GM21381 (cell line): ENCODE measurements around the gene FOXRED1.
"Not testable (repeated sequence)": the region's sequence is repeated elsewhere in the genome, so short reads cannot be mapped to it uniquely, and the experiment has no call there.

Source experiments
- ATAC-seq: cut with Tn5 transposase; IDR thresholded peaks from one replicate; pipeline ENCODE4 v1.9.1; 2021; ENCODE audit warnings: mild to moderate bottlenecking, moderate library complexity; ENCODE audit not compliant: unreplicated experiment

Gene FOXRED1

GRCh38 chr11:126268708-126269579 is at the start of gene FOXRED1, which contains the start of gene SRPRA:
TSS of gene FOXRED1 (plus strand) at chr11:126269154. CDS start at chr11:126269207, 53 bp downstream.
TSS of gene SRPRA (minus strand) at chr11:126268895. CDS start at chr11:126268804, 91 bp downstream.
- ATAC-seq, result peak; percentile 99

DNA sequence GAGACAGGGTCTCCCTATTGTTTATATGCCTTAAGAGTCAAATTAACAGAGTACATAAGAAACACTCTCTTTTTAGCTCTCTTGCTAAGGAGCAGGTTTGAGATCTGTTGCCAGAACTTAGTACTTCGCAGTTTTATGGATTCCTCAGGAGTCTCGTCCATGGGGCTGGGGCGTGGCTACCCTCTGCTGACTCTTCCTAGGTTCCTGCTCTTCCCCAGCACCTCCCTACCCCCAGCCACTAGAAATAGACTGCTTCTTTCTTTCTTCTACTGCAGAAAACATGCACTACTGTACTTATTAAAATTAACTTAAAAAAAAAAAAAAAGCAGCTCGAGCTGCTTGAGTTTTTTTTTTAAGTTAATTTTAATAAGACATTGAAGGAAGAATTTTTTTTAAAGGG is 49.4 kb upstream of the FOXRED1 start:
- ATAC-seq, result no peak

- ATAC-seq, result no peak
Measured at GRCh38 chr11:126224647-126225294, 44.2 kb upstream of the FOXRED1 start.

DNA sequence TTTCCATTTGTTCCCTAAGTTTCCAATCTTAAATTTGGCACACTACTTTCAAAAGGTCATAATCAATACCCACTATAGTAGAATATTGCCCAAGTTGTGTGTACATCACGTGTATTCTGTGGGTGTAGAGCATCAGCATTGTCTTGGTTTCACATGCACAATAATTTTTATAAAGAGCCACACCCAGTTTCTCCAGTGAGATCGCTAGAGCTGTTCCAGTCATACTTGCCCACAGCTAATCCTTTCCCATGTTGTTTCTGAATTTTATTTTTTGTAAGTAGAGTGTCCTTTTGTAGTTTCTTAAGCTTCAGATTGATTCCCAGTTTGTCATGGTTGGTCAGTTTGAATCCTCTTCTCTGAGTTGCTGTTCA is 43.7 kb upstream of the FOXRED1 start:
- ATAC-seq, result no peak

DNA sequence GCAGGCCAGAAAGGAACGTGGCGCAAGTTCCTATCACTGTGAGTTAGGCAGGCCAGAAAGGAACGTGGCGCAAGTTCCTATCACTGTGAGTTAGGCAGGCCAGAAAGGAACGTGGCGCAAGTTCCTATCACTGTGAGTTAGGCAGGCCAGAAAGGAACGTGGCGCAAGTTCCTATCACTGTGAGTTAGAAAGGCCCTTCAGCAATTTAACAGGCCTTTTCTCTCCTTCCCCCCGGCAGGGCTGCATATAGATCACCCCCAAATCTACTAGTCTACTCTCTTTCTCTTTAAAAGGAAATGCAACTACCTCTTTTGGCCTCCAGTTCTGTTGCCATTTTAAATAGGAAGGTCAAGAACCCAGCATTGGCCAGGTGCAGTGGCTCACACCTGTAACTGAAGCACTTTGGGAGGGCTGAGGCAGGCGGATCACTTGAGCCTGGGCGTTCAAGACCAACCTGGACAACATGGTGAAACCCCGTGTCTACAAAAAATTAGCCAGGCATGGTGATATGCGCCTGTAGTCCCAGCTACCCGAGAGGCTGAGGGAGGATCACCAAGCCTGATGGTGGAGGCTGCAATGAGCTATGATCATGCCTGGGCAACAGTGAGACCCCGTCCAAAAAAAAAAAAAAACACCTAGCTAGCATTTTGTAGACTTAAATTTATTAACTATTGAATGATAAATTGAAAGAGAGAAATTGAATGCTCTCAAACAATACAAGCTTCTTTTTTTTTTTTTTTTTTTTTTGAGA is 42.4 kb upstream of the FOXRED1 start:
- ATAC-seq, result no peak

- no peak for ATAC-seq
Measured at GRCh38 chr11:126229858-126230540, 39.0 kb upstream of the FOXRED1 start.

DNA sequence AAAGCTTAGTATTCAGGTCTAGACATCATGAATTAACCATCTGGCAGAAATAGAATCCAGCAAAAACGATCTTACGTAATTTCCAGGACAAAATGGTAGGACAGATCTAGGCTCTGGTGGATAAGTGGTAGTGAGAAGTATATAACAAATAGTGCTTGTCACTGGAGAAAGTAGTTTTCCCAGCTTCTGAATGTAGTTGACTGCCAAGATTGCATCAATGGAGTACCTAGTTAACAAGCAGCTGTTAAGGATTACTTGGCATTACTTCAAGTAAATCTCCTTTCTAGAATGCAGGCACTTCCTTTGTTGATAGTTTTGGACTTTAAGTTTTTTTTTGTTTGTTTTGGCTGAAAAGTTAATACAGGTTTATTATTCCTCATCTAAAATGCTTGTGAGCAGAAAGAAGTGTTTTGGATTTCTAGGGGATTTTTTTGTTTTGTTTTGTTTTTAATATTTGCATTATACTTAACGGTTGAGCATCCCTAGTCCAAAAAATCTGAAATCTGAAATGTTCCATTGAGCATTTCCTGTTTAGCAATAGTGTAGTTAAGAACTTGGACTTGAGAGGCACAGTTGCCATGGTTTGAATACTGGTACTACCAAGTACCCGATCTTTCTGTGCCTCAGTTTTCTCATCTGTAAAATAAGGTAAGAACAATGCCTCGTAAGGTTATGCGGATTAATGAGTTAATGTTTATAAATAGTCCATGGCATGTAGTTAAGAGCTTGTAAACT is 37.1 kb upstream of the FOXRED1 start:
- ATAC-seq, result no peak

GRCh38 chr11:126232683-126233082 is 36.3 kb upstream of the FOXRED1 start:
- no peak for ATAC-seq

DNA sequence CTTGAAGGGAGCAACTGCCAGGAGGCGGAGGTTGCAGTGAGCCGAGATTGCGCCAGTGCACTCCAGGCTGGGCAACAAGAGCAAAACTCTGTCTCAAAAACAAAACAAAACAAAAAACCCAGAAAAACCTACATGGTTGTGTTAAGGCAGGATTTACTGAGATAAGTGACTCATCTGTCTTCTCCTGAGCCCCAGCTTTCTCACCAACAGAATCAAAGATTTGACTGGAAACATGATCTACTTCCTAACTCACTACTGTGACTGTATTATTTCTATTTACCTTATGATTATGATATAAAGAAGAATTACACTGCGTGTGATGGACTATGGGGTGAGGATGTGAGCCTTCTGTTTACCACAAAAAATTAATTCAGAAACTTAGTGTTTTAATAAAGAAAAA is 35.6 kb upstream of the FOXRED1 start:
- ATAC-seq, result no peak

DNA sequence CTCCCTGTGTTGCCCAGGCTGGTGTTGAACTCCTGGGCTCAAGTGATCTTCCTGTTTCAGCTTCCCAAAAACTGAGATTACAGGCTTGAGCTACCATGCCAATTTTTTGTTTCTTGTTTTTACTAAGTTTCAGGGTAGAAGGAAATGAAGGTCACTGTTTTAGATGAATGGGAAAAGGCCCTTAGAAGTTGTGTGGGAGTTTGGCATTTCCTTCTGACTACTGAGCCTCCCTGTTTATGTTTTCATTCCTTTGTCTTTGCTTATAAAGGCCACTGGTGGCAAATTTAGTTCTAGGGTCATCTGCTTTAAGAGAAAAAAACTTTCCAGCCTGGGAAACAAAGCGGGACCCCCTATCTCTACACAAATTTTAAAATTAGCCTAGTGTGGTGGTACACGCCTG is 22.3 kb upstream of the FOXRED1 start:
- ATAC-seq, result no peak

DNA sequence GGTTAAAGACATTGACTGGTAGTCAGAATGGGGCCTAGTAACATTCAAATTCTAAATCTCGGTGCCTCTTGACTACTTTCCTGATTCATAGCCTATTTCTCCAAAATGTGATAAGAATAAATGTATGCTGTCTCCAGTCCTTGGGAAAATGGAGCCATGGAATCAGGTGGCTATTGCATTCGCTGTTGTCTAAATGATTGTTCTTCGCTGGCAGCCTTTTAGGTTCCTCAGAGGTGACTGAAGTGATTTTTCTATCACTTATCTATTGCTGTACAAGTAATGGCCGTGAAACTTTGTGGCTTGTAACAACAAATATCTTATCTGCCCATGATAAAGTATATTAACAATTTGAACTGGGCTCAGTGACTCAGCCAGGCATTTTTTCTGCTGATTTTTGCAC is 15.7 kb upstream of the FOXRED1 start:
- no peak for ATAC-seq

DNA sequence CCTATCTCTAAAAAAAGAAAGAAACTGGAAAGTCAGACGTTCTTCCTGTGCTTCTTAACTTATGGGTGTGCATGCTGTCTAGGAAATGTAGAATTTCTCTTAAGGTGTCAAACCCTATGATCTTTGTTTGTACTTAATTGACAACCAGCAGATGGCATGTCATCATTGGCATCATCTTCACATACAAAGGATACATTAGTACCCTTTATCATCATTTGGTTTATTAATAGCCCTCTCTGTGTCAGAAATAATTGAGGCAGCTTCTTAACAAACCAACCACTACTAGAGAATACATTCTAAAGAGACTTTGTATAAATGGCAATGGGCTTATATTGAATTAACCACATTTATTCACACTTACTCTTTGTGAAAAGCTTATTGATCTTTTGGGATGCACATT is 14.1 kb upstream of the FOXRED1 start:
- ATAC-seq, result no peak

DNA sequence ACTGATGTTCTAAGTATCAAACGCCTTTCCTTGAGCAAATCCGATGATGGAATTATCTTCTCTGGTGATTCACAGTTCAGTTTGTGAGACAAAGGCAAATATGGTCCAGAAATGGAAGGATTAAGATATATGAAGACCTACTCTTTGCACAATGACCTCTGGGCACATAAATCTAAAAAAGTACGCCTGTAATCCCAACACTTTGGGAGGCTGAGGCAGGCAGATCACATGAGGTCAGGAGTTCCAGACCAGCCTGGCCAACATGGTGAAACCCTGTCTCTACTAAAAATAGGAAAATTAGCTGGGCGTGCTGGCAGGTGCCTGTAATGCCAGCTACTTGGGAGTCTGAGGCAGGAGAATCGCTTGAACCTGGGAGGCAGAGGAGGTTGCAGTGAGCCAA is 13.4 kb upstream of the FOXRED1 start:
- not testable (repeated sequence) for ATAC-seq

GRCh38 chr11:126256216-126256615 is 12.7 kb upstream of the FOXRED1 start:
- no peak for ATAC-seq

DNA sequence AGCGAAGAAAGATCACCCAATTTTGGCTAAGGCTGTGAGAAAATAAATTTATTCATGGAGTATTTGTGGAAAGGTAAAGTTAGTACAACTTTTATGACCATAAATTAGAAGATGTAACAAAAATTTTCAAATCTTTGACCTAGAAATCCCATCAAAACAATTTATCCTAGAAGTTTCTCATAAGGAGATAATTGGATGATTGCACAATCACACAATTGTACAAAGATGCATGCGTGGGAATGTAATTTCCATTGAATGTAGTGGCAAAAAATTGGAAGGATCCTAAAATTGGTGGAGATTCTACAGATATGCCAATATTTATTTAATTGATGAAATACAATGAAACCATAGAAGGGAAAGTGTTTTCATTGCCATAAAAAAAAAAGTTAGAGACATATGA is 11.8 kb upstream of the FOXRED1 start:
- ATAC-seq, result no peak

- ATAC-seq, result no peak
Measured at GRCh38 chr11:126257764-126258163, 11.2 kb upstream of the FOXRED1 start.

DNA sequence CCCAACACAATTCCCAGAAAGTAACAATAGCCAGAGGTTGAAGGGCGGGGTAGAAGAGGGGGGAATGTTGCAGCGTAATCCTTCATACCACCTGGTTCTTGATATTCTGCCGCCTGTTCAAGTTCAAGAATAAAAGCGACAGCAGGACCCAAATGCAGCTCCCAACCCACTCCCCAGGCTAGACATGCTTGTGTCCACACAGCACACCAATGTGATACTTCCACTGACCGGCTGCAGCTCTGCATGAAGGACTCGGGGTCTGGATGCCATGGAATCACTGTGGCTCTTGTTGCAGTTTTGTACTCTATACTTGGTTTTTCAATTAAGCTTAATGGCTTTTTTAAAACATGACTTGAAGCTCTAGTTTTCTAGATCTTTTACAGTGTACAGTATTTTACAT is 6.7 kb upstream of the FOXRED1 start:
- ATAC-seq, result no peak

DNA sequence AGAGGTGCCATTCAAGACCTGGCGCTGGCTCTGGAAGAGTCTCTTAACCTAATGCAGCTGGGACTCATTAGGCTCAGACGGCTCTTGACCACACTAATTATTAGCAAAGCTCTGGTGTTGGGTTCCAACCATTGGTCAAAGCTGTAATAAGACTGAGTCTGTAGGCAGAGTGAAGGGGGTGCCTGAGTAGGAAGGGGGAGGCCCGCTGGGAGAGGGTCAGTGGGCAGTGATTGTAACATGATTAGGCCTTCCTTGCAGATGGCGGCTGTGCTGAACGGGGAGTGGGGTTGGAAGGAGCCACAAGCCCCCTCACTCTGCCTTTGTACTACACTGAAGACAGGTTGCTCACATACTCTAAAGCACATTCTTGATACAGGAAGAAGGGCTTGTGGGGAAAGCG is 5.5 kb upstream of the FOXRED1 start:
- ATAC-seq, result no peak

GRCh38 chr11:126265811-126266210 is 3.1 kb upstream of the FOXRED1 start:
- ATAC-seq, result no peak

GRCh38 chr11:126267650-126268049 is 1.3 kb upstream of the FOXRED1 start:
- no peak for ATAC-seq
